GM23338 (cell line): ENCODE measurements around the gene LAMB1.

Experiments used
- CREB1 ChIP-seq: fragments of 250-450 bp; sonication (Bioruptor Pico); IDR thresholded peaks from 2 replicates; pipeline ENCODE4 v1.5.0; 2020; ENCODE audit warnings: low read depth, mild to moderate bottlenecking, moderate library complexity
- EZH2 ChIP-seq: fragments of 200-600 bp; sonication (generic); IDR thresholded peaks from one replicate; pipeline ENCODE4 v1.8.0; 2017; ENCODE audit warnings: antibody characterized with exemption, mild to moderate bottlenecking, low read depth; ENCODE audit not compliant: unreplicated experiment
- EZH2phosphoT487 ChIP-seq: fragments of 200-600 bp; sonication (generic); IDR thresholded peaks from one replicate; pipeline ENCODE4 v1.8.1; 2018; ENCODE audit warnings: antibody characterized with exemption; ENCODE audit not compliant: unreplicated experiment
- JUNB ChIP-seq: IDR thresholded peaks from one replicate; pipeline ENCODE4 v1.6.1; 2016; ENCODE audit warnings: antibody characterized with exemption; ENCODE audit not compliant: unreplicated experiment
- NANOG ChIP-seq: IDR thresholded peaks from 2 replicates; pipeline ENCODE4 v1.6.1; 2016; ENCODE audit warnings: antibody characterized with exemption, borderline replicate concordance
- POLR2AphosphoS5 ChIP-seq: IDR thresholded peaks from 2 replicates; pipeline ENCODE4 v1.6.1; 2016; ENCODE audit warnings: antibody characterized with exemption, low read depth
- STAT1 ChIP-seq: IDR thresholded peaks from one replicate; pipeline ENCODE4 v1.6.1; 2016; ENCODE audit warnings: antibody characterized with exemption; ENCODE audit not compliant: unreplicated experiment
- ZNF331 ChIP-seq: fragments of 250-450 bp; sonication (Bioruptor Pico); IDR thresholded peaks from 2 replicates; pipeline ENCODE4 v1.5.0; 2020; ENCODE audit warnings: low read depth, mild to moderate bottlenecking, moderate library complexity
- TF ChIP-seq, protein P1 (sequence below), 2 experiments: fragments of 200-600 bp in 1 of 2; sonication (generic) in 1 of 2; conservative IDR thresholded peaks; 2 replicates each; pipeline versions ENCODE4 v1.5.1 to v1.6.1; 2016 to 2017; ENCODE audit warnings: antibody characterized with exemption in 2 of 2, low read depth in 2 of 2, mild to moderate bottlenecking in 2 of 2, moderate library complexity in 1 of 2
- TF ChIP-seq, protein P2 (sequence below): IDR thresholded peaks from one replicate; pipeline ENCODE4 v1.6.1; 2018; ENCODE audit warnings: antibody characterized with exemption; ENCODE audit not compliant: unreplicated experiment
- TF ChIP-seq, protein P3 (sequence below): IDR thresholded peaks from 2 replicates; pipeline ENCODE4 v1.6.1; 2016; ENCODE audit warnings: antibody characterized with exemption

DNA sequence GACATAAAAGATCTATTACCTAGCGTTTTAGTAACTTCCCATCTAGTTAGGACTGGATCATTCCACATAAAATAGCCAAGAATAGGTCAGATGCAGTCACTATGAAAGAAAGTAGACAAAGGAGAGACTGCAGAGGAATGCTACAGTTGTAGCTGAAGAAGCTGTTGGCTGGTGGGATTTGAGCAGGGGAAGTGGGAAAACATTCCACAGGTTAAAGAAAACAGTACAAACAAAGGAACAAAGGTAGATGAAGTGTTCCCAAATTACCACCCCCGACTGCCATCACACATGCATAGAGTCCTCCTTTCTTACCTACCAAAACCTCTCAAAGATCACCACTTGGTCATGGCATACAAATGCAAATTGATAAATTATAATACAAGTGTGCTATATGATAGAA, 70.2 kb downstream of the LAMB1 start:
- TF ChIP-seq, protein P1, sequence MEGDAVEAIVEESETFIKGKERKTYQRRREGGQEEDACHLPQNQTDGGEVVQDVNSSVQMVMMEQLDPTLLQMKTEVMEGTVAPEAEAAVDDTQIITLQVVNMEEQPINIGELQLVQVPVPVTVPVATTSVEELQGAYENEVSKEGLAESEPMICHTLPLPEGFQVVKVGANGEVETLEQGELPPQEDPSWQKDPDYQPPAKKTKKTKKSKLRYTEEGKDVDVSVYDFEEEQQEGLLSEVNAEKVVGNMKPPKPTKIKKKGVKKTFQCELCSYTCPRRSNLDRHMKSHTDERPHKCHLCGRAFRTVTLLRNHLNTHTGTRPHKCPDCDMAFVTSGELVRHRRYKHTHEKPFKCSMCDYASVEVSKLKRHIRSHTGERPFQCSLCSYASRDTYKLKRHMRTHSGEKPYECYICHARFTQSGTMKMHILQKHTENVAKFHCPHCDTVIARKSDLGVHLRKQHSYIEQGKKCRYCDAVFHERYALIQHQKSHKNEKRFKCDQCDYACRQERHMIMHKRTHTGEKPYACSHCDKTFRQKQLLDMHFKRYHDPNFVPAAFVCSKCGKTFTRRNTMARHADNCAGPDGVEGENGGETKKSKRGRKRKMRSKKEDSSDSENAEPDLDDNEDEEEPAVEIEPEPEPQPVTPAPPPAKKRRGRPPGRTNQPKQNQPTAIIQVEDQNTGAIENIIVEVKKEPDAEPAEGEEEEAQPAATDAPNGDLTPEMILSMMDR (conservative IDR thresholded peaks at IDR 0.05; ENCODE audit: low read depth in 2 of 2), result no peak
- TF ChIP-seq CREB1 (CRISPR knock-in tag), result no peak
- TF ChIP-seq EZH2phosphoT487, result no peak
- TF ChIP-seq POLR2AphosphoS5, result no peak; the same call in 1 of the 2 replicates
- TF ChIP-seq JUNB, result no peak
- TF ChIP-seq ZNF331 (CRISPR knock-in tag), result no peak
- peak; percentile 95 for TF ChIP-seq NANOG
- TF ChIP-seq, protein P2, sequence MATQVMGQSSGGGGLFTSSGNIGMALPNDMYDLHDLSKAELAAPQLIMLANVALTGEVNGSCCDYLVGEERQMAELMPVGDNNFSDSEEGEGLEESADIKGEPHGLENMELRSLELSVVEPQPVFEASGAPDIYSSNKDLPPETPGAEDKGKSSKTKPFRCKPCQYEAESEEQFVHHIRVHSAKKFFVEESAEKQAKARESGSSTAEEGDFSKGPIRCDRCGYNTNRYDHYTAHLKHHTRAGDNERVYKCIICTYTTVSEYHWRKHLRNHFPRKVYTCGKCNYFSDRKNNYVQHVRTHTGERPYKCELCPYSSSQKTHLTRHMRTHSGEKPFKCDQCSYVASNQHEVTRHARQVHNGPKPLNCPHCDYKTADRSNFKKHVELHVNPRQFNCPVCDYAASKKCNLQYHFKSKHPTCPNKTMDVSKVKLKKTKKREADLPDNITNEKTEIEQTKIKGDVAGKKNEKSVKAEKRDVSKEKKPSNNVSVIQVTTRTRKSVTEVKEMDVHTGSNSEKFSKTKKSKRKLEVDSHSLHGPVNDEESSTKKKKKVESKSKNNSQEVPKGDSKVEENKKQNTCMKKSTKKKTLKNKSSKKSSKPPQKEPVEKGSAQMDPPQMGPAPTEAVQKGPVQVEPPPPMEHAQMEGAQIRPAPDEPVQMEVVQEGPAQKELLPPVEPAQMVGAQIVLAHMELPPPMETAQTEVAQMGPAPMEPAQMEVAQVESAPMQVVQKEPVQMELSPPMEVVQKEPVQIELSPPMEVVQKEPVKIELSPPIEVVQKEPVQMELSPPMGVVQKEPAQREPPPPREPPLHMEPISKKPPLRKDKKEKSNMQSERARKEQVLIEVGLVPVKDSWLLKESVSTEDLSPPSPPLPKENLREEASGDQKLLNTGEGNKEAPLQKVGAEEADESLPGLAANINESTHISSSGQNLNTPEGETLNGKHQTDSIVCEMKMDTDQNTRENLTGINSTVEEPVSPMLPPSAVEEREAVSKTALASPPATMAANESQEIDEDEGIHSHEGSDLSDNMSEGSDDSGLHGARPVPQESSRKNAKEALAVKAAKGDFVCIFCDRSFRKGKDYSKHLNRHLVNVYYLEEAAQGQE, result no peak
- no peak for TF ChIP-seq EZH2
- TF ChIP-seq, protein P3, sequence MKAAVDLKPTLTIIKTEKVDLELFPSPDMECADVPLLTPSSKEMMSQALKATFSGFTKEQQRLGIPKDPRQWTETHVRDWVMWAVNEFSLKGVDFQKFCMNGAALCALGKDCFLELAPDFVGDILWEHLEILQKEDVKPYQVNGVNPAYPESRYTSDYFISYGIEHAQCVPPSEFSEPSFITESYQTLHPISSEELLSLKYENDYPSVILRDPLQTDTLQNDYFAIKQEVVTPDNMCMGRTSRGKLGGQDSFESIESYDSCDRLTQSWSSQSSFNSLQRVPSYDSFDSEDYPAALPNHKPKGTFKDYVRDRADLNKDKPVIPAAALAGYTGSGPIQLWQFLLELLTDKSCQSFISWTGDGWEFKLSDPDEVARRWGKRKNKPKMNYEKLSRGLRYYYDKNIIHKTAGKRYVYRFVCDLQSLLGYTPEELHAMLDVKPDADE, result no peak
- no peak for TF ChIP-seq STAT1
